GM08714 (cell line): ENCODE measurements around the gene OGFOD2.

ENCODE experiments used
- H3K4me3 ChIP-seq: fragments of 200-500 bp; sonication (Bioruptor generic); 2 replicates; pipeline ENCODE4 v1.5.1; 2014; ENCODE audit warnings: mild to moderate bottlenecking, low read length, inconsistent platforms
- ZNF274 ChIP-seq: IDR thresholded peaks from 2 replicates; pipeline ENCODE4 v1.6.1; 2012; ENCODE audit warnings: mild to moderate bottlenecking, low read depth, low read length

The OGFOD2 gene

GRCh38 chr12:122944605-122945592, 30.1 kb upstream of the OGFOD2 start:
- TF ChIP-seq ZNF274: no peak
- no peak overlapping the region for H3K4me3 ChIP-seq

- H3K4me3 ChIP-seq: no peak overlapping the region
- TF ChIP-seq ZNF274: no peak
These were observed 28.2 kb upstream of the OGFOD2 start for GRCh38 chr12:122946690-122947341.

GRCh38 chr12:122947352-122947792, 27.7 kb upstream of the OGFOD2 start:
- H3K4me3 ChIP-seq: no peak overlapping the region
- TF ChIP-seq ZNF274: no peak

GRCh38 chr12:122948605-122949004, 26.4 kb upstream of the OGFOD2 start:
- H3K4me3 ChIP-seq: no peak overlapping the region
- TF ChIP-seq ZNF274: no peak

- TF ChIP-seq ZNF274: no peak
- H3K4me3 ChIP-seq: no peak overlapping the region
These were observed 25.6 kb upstream of the OGFOD2 start for GRCh38 chr12:122949405-122949804.

- no peak for TF ChIP-seq ZNF274
- no peak overlapping the region for H3K4me3 ChIP-seq
These were observed 25.0 kb upstream of the OGFOD2 start for GRCh38 chr12:122949816-122950675.

- H3K4me3 ChIP-seq: no peak overlapping the region
- TF ChIP-seq ZNF274: no peak
These were observed 23.6 kb upstream of the OGFOD2 start for GRCh38 chr12:122951406-122951805.

- no peak overlapping the region for H3K4me3 ChIP-seq
- no peak for TF ChIP-seq ZNF274
These were observed 22.8 kb upstream of the OGFOD2 start for GRCh38 chr12:122951979-122952892.

- no peak overlapping the region for H3K4me3 ChIP-seq
- TF ChIP-seq ZNF274: no peak
These were observed 19.9 kb upstream of the OGFOD2 start for GRCh38 chr12:122955156-122955555.

- no peak for TF ChIP-seq ZNF274
- H3K4me3 ChIP-seq: no peak overlapping the region
These were observed 19.0 kb upstream of the OGFOD2 start for GRCh38 chr12:122956035-122956434.

GRCh38 chr12:122958198-122958888, 16.7 kb upstream of the OGFOD2 start:
- H3K4me3 ChIP-seq: no peak overlapping the region
- TF ChIP-seq ZNF274: no peak

- TF ChIP-seq ZNF274: no peak
- H3K4me3 ChIP-seq: no peak overlapping the region
These were observed 15.4 kb upstream of the OGFOD2 start for GRCh38 chr12:122959566-122960192.
